AG10803 (cell line): ENCODE results near the gene SLC13A4.
A peak's percentile ranks its signal among the peaks of the same experiment; 100 is the strongest.

Source experiments
- DNase-seq: peaks from one replicate; pipeline ENCODE4 v3.0.0; 2010; ENCODE audit warnings: low read depth
- H3K4me3 ChIP-seq: 2 replicates; pipeline ENCODE4 v1.5.1; 2011; ENCODE audit warnings: mild to moderate bottlenecking, low read length, control low read depth
- TF ChIP-seq, protein P1 (sequence below): conservative IDR thresholded peaks from 2 replicates; pipeline ENCODE4 v1.5.1; 2011; ENCODE audit warnings: mild to moderate bottlenecking, low read length, control low read depth, inconsistent platforms

SLC13A4 gene

GRCh38 chr7:135761751-135762488, 33.9 kb upstream of the SLC13A4 start:
- TF ChIP-seq, protein P1, sequence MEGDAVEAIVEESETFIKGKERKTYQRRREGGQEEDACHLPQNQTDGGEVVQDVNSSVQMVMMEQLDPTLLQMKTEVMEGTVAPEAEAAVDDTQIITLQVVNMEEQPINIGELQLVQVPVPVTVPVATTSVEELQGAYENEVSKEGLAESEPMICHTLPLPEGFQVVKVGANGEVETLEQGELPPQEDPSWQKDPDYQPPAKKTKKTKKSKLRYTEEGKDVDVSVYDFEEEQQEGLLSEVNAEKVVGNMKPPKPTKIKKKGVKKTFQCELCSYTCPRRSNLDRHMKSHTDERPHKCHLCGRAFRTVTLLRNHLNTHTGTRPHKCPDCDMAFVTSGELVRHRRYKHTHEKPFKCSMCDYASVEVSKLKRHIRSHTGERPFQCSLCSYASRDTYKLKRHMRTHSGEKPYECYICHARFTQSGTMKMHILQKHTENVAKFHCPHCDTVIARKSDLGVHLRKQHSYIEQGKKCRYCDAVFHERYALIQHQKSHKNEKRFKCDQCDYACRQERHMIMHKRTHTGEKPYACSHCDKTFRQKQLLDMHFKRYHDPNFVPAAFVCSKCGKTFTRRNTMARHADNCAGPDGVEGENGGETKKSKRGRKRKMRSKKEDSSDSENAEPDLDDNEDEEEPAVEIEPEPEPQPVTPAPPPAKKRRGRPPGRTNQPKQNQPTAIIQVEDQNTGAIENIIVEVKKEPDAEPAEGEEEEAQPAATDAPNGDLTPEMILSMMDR, result 0 out of 2 replicates have a peak, but pooled peaks have one; percentile 2
- DNase-seq, result peak; percentile 85
- no peak overlapping the region for H3K4me3 ChIP-seq

GRCh38 chr7:135759532-135759931, 31.5 kb upstream of the SLC13A4 start:
- no peak for DNase-seq
- TF ChIP-seq, protein P1, result no peak
- H3K4me3 ChIP-seq, result no peak overlapping the region

DNA sequence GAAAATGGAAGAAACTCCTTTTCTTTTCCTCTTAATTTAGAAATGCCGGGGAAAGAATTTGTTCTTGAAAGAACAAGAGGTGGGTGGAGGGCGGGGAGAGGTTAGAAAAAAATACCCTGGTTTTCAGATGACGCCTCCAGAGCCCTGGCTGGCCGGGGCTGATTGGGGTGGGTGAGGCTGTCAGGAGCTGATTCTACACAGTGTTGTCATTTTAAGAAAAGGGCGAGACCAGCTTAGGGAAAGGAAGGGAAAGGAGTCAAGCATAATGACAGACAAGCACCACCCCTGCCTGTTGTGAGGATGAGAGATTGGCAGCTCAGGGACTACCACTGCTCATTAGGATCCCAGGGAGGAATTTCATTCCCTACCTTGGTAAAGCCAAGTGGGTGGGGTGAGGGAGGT, 30.5 kb upstream of the SLC13A4 start:
- TF ChIP-seq, protein P1, result no peak
- peak; percentile 72 for DNase-seq
- H3K4me3 ChIP-seq, result peak overlapping the region; percentile 53

DNA sequence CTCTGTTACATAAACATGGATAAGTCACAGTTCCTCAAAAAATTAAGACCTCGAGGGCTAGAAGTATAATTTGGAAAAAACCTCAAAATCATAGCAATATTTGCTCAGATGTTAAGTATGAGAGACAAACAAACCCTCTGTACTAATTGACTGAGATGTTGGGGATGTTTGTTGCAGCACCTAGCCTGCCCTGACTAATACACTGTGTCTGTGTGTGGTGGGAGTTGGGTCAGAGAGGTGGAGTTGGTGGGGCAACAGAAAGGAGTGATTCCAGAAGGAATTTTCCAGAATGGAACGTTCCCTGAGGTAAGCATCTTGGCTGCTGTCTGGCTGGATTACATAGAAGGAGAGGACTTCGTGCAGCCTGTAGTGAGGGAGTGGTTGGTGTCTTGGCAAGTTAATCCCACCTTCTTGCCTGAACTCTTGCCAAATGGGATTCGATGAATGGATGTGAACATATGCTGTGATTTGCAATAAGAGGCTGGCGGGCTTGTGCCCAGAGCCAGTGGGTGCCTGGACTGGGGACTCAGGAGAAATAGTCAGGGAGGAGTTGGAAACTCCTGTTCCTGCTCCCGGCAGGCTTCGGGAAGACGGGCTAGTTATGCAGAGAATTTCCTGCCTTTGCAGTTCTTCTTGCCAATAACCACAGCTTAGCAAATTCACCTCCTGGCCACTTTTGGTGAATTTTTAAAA, 29.9 kb upstream of the SLC13A4 start:
- H3K4me3 ChIP-seq, result peak overlapping the region; percentile 53
- DNase-seq, result peak; percentile 95
- TF ChIP-seq, protein P1, result no peak

DNA sequence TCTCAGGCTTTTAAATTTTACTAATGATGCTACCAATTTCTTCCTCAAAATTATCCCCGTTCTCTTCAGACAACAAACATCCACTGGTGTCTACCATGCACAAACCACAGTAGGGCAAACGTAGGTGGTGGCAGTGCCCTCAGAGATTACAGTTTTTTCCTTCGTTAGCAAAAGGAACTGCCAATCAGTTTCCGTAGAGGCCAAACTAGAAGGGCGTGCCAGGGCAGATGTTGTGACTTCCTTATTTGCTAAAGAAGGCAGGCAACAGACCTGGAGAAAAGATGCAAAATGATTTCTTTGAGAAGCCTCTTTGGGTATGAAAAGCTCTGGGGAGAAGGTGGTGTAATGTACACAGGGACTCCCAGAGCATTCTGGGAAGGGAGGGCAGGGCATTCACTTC, 28.2 kb upstream of the SLC13A4 start:
- DNase-seq, result no peak
- H3K4me3 ChIP-seq, result no peak overlapping the region
- TF ChIP-seq, protein P1, result no peak

- no peak for DNase-seq
- H3K4me3 ChIP-seq, result no peak overlapping the region
- TF ChIP-seq, protein P1, result no peak
Observed at GRCh38 chr7:135755351-135755753, 27.4 kb upstream of the SLC13A4 start.
